CD4-positive, alpha-beta T cell treated with Interleukin-21 for 1 hour (primary cell): ENCODE results near the gene ITSN1.
"Not testable (repeated sequence)": the region's sequence is repeated elsewhere in the genome, so short reads cannot be mapped to it uniquely, and the experiment has no call there.

Experiments used
- DNase-seq: peaks from one replicate; pipeline ENCODE4 v3.0.0-alpha.2; 2020

The ITSN1 gene

DNA sequence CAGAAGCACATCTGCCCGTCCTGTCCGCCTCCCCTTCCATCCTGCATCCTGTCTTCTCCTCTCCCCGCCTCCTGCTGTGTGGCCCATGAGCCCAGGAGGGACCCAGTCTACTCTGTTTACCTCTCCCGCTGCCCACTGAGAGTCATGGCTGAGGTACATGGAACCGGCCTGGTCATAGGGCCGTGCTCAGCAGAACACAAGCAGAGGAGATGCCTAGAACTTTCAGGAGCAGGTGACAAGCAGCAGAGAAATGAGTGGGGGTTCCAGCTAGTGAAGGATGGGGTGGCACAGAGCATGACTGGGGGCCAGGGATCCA, 202.5 kb downstream of the ITSN1 start:
- no peak for DNase-seq

DNA sequence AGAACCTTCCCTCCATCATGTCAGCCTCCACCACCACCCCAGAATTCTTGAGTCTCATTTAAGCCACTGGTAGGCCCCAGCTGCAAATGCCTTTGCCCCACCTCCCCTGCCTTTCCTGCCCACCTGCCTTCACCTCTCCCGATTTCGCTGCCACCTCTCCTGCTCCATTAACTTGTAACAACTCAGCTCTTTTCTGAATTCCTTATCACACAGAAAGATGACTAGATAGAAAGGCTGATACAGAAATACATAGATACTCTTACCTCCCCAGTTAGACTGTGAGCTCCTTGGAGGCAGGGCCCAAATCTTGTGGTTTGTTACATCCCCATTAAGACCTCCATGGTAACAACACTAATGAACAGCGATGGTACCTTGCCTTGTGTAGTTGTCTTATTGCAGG, 203.8 kb downstream of the ITSN1 start:
- DNase-seq = no peak

DNA sequence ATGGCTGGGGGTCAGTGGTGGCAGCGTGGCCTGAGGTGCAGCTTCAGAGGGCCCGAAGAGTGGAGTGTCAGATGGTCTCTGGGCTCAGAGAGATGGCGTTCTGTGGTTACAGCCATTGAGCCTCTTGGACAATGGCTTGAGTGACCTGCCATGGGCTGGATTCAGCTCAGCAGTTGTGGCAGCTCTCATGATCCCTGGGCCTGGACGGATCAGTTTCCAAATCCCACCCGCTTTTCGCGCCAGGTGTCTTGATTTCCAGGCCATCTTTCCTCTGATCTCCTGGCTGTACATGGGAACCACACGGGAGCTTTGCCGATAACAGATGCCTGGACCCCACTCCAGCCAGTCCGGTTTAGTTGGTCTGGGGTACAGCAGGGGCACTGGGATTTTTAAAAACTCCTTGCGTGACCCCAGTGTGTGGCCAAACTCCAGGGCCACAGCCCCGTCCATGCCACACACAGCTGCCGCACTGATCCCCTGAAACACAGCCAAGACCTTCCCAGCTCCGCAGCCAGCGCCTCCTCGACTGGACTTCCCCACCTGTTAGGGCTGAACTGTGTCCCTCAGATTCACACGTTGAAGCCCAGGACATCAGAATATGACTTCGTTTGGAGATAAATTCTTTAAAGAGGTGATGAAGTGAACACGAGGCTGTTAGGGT, 205.4 kb downstream of the ITSN1 start:
- no peak for DNase-seq

DNA sequence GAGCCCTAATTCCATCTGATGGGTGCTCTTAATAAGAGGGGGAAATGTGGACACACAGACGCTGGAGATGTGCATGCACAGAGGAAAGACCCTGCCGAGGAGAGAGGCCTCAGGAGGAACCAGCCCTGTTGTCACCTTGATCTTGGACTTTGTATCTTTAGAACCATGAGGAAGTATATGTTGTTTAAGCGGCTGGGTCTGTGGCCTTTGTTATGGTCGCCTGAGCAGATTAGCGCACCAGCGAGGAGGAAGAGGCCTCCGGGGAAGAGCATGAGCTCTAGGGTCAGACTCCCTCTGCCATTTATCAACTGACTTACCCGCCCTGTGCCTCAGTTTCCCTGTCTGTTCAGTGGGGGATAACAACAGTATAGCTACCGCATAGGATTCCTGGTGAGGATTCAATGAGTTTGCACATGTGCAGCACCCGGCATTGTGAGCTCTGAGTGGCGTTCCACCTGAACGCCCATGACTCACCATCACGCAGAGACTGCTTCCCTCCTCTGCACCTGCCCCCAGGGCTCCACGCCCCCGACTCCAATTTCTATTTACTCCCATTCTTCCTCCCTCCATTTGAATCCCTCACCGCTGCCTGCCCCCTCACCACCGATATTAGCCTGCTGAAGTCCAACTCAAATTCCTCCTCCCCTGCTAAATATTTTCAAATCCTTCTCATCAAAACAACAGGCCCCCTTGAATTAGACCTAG, 206.1 kb downstream of the ITSN1 start:
- no peak for DNase-seq

DNA sequence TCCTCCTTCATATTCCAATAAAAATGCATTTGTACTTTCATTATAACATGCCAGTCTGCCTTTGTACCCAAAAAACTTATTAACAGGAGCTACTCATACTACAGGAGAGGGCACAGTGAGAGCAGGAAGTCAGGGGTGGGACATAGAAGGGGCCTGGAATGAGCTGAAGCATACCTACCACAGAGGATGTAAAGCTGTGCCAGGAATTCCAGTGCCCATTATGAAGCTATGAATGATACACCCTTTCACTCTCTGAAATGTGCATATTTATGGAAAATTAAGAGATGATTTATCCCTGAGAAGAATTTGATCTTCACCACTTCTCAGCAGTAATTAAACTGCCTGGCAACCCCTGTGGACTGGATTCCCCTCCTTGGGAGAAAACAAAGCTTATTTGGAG, 207.5 kb downstream of the ITSN1 start:
- DNase-seq = no peak

DNA sequence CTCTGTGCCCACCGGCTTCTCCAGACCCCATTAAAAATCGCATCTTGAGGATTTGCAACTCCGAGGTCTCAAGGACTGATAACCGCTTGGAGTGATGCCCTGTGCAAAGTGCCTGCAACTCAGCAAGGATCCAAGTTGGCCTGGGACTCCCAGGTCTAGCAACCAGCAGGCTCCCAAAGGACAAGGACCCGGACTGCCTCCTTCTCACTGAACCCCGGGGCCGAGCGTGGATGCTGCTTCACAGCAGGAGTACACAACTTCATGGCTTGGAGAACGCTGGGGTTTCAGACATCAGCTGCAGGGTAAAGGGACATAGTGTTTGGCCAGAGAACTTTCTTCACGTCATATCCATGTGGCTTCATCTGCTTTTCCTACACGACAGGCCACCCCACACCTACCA, 208.1 kb downstream of the ITSN1 start:
- DNase-seq = no peak

DNA sequence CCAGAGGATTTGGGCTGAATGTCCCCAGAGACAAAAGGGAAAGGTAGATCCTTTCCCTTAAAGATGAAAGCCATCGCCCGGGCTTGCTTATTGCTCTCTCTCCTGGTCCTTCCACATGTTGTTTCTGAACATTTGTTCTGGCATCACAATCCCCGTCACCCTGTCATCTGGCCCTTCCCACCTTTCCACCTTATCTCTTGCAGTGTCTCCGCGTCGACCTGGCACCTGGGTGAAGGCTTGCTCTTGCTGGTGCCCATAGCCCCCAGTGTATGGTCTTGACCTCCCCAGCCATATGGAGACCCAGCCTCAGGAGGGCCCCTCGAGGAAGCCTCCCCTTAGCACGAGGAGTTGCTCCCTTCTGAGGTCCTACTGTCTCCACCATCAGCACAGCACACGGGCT, 208.7 kb downstream of the ITSN1 start:
- DNase-seq = no peak

DNA sequence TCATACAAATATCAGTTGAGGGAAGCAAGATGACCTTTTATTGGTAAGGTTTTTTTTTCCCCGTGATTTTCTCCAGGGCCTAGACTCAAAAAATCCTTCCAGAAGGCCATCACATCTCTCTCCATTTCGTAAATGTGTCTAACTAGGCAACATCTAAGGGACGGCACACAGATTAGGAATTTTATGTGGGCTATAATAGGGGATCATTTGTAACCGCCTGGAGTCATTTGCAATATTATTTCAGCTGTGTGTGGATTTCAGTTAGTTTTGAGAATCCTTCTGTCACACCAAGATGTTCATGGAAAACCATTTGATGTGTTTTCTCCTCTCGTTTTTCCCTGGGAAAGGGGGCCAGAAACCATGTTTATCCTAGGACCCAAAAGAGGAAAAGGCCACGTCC, 210.2 kb downstream of the ITSN1 start:
- no peak for DNase-seq

DNA sequence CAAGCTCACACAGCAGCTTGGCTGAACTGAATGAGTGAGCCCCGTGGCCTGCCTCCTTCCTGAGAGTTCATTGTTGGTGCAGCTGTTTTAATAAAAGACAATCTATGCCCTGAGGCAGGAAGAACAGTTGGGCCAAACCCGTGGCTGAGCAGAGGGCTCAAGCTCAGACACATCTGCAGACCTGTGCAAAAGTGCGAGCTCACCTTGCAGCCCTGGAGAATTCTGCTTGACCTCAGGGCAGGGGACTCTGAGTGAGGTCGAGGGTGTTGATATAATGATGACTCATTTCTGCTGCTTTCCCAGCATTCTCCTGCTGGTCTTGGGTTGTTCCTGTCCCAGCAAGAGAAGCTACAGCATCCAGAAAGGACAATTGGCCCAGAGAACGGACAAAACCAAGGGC, 212.3 kb downstream of the ITSN1 start:
- no peak for DNase-seq

DNA sequence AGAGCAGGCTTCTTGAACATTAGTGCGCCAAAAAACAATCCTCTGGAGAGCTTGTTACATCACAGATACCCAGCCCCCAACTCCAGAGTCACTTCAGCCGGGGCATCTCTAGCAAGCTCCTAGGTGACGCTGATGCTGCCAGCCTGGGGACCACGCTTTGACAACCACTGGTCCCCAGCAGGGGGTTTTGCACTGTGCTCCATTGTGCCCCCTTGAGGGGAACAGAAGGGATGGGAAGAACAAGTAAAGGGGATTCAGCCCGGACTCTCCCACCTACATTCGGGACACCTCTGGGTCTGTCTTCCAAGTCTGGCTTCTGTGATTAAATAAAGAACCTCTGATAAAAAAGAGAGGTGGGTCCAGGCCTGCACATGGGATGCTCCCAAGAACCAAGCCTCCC, 212.9 kb downstream of the ITSN1 start:
- DNase-seq = no peak

DNA sequence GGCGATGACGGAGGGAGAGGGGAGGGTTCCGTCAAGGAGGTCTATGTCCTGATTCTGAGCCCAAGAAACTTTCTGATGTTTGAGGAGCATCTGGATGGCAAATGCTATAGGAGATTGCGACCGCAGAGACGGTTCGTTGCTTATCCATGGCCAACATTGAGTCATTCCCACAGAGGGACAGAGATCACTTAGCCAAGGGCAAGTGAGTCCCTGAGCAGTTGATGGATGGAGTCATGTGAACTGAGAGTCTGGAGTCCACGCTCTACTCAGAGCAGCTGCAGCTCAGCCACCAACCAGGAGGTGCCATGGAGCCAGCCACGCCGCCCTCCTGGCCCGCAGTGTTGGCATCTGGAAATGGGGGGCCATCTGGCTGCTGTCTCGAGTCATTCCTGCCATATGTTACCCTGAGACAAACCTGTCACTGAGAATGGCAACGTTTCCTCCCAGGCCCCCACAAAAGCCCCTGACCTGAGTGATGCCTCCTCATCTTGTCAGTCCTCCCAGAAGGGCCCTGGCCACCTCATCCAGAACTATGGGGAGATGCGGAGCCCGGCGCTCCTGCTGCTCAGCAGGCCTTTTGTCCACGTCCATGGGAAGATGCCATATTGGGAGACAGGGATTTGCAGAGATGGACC, 214.7 kb downstream of the ITSN1 start:
- DNase-seq = no peak

DNA sequence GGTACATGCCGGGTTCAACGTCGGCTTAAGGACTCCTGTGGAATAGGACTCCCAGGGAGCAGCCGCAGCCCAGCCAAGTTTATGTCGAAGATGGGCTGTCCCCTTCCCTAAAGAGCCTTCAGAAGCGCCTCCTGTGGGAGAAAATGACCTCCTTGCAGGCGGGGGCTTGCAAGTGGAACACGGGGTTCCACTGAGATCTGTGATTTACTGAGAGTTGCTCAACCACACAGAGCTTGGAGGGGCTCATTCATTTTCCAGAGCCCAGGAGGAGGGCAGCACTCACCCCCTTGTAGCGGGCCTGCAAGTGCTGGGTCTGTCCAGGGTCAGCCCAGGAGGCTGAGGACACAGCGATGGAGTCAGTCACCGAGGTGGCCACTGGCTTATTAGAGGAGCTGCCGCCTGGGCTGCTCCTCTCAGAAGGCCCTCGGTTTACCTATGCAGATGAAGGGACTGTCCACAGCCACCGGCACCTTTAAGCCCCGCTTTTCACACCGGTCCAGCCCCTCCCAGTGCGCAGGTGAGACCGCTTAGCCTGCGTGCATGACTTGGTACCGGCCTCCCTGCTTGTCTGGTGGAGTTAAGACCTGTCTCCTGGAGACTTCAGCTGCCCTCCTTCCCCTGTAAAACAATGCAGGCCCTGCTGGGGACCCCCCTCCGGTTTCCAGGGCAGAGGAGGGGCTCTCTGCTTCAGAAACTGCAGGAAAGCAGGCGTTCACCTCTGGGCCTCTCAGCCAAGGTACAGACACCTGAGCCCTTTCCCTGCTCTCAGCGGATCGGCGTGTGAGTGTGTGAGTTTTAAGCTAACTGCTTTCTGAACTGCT, 215.8 kb downstream of the ITSN1 start:
- no peak for DNase-seq

DNA sequence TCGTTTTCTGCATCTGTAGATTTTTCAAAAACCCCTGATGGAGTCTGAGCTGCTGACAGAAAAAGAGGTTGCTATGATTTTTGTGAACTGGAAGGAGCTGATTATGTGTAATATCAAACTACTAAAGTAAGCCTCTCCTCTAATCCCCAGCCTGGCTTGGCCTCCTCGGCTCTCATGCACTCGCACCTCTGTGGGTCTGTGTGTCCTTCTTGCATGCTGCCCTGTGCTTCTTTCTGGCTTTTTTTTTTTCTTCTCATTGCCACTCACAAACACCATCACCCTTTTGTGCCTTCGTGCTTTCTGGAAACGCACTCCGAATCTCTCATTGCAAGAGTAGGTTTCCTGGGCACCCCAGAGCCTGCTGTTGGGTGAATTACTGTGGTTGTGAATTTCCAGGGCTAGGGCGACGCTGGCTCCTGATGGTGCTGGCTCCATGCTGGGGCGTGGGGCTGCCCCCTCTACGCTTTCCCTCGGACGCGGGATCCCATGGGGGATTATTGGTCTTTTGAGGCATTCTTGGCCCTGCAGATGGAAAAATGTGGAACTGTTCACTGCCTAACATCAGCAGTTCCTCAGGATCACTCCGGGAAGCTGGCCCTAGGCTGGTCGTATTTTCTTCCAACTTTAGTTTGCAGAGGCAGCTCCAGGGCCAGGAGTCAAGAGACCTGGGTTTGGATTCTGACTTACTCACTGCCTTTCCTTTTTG, 216.5 kb downstream of the ITSN1 start:
- no peak for DNase-seq

DNA sequence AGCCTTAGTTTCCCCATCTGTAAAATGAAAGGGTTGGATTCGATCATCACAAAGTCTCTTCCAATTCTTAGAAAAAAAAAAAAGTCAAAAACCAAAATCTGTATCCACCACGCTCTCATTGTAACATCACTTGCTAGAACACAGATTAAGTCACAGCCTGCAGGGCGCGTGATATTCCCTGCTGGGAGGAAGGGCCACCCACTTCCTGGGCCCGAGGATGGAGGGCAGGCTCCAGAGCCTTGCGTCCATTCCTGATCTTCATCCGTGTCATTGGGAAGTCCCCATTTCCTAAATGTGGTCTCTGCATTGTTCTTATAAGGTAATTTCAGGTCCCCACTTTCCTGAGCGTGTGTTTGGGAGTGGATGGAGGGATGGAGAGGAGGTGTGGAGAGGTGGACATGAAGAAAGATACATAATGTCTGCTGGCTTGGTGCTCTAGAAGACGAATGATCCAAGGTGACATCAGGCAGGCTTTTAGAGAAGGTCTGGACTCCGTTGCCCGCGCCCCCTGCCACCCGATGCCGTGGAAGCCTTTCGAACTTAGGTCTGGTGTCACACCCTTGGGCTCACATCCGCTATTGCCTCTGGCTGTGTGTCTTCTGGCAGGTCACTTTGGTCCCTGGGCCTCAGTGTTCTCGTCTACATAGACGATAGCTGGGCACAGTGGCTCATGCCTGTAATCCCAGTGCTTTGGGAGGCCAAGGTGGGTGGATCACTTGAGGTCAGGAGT, 217.2 kb downstream of the ITSN1 start:
- DNase-seq = no peak

DNA sequence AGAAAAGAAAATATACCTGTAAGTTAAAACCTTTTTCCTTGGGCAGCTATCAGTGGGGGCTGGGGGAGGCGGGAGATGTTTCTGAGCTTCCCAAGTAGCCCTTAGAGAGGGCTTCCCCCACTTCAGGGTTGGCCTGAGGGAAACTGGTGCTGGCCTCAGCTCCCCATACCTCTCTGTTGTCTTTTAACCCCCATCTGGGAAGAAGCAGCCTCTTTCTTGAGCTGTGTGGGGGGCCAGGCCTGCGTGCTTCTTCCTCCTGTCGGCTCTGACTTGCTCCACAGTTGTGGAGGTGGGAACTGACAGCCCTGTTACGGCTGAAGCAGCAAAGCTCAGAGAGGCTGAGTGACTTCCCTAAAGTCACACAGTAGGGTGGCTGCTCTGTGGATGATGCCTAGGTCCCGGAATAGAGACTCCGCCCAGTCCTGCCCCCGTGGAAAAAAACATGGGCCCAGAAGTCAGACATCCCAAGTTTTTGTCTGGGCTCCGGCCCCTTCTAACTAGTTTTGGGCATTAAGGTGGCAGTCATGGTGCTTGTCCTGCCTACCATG, 218.1 kb downstream of the ITSN1 start:
- no peak for DNase-seq

DNA sequence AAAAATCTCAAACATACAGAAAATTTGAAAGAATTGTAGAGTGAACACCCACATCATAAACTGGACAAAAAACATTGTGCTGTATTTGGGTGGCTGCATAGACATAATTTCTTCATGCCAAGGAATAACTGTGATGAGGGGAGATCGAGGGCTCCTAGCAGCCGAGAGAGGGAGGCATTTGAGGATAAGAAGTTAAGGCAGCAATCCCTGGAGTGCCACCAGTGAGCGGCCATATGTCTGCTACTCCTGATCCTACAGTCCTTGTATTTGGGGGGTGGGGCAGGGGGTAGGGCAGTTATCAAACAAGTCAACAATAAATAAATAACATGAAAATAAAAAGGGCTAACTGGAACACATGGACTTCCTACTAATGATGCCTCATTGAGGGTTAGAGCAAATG, 218.8 kb downstream of the ITSN1 start:
- DNase-seq = no peak

DNA sequence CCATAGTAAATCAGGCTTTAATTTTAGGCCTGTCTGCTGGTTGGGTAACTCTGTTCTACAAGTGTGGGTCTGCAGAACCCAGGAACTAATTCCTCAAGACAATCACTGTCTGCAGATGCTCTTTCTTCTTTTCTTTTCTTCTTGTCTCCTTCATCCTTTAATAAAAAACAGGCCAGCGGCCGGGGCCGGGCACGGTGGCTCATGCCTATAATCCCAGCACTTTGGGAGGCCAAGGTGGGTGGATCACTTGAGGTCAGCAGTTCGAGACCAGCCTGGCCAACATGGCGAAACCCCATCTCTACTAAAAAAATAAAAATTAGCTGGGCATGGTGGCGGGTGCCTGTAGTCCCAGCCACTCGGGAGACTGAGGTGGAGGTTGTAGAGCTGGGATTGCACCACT, 220.9 kb downstream of the ITSN1 start:
- not testable (repeated sequence) for DNase-seq

DNA sequence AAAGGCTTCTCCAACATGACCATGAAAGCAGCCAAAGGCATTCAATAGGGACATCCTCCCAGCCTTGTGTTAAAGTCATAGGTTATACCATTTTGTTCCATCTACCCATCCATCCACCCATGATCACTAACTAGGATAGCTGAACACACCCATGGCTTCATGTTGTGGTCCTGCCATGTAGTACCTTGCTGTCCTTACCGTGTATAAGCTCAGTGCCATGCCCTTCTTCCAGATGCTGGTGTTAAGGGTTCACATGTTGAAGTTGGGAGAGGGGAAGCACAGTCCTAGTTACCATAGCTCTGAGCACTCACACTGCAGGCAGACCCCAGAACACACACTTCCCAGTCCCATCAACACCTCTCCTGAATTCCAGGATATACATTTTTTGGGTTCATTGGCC, 221.8 kb downstream of the ITSN1 start:
- DNase-seq = no peak

DNA sequence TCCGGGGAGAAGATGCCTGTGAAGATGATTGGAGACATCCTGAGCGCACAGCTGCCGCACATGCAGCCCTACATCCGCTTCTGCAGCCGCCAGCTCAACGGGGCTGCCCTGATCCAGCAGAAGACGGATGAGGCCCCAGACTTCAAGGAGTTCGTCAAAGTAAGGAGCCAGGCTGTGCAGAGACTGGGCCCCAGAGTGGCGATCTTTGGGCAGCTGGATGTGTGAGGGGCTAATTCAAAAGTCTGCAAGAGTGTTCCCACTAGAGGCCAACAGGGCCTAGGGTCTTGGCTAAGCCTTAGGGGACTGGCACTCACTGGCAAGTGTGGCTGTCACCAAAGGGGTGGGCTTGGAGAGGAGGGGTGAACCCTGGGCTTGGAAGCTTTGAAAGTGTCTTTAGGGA, 222.9 kb downstream of the ITSN1 start:
- DNase-seq = no peak

DNA sequence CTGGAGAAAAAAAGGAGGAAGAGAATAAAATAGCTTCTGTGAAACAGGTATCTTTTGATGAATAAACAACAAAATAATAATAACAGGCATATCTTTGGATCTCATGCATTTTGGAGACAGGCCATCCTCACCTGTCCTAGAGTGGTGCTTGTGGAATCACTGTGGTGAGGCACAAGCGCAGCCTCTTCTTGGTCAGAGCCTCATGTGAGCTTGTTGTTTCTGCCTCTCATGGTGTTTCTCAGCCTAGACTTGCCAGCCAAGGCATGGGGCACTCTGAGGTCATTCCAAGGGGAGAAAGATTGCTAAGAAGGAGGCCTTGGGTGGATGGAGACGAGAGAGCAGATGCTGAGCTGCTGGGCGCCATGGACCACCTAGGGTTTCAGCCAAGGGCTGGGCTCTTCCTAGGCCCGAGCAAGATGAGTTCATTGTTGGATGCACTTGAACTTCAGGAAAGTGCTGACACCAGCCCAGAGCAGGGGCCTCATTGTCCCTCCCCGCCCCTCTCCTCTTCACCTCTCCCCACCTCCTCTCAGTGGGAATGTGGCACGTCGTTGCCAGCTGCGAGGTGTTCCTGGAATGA, 223.8 kb downstream of the ITSN1 start:
- DNase-seq = no peak

DNA sequence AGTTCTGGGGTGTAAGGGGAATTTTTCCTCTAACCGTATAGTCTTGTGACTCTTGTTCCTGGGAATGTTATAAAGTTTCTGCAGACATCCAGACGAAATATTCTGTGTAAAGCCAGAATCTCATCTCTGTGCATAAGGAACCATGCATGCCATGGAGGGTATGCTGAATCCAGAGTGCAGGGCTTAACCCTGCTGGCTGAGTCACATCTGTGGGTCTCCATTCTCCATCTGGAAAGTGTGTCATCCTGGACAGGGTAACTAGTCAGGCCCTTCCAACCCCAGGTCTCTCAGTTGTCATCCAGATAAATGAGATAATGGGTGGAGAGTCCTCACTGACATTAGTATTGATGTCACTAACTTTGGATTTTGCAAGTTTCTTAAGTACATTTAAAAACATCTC, 224.5 kb downstream of the ITSN1 start:
- DNase-seq = no peak

DNA sequence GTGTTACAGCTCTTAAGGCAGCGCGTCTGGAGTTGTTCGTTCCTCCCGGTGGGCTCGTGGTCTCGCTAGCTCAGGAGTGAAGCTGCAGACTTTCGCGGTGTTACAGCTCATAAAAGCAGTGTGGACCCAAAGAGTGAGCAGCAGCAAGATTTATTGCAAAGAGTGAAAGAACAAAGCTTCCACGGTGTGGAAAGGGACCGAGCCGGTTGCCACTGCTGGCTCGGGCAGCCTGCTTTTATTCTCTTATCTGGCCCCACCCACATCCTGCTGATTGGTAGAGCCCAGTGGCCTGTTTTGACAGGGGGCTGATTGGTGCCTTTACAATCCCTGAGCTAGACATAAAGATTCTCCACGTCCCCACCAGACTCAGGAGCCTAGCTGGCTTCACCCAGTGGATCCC, 225.6 kb downstream of the ITSN1 start:
- DNase-seq = not testable (repeated sequence)
